AG08395 (cell line): ENCODE results near the gene GJD3.
A peak's percentile ranks its signal among the peaks of the same experiment; 100 is the strongest.
"Not testable (repeated sequence)": the region's sequence is repeated elsewhere in the genome, so short reads cannot be mapped to it uniquely, and the experiment has no call there.

Experiments
- DNase-seq: peaks from one replicate; pipeline ENCODE4 v3.0.0; 2012; ENCODE audit warnings: mixed read lengths, low spot score

GJD3 gene, protein sequence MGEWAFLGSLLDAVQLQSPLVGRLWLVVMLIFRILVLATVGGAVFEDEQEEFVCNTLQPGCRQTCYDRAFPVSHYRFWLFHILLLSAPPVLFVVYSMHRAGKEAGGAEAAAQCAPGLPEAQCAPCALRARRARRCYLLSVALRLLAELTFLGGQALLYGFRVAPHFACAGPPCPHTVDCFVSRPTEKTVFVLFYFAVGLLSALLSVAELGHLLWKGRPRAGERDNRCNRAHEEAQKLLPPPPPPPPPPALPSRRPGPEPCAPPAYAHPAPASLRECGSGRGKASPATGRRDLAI

DNA sequence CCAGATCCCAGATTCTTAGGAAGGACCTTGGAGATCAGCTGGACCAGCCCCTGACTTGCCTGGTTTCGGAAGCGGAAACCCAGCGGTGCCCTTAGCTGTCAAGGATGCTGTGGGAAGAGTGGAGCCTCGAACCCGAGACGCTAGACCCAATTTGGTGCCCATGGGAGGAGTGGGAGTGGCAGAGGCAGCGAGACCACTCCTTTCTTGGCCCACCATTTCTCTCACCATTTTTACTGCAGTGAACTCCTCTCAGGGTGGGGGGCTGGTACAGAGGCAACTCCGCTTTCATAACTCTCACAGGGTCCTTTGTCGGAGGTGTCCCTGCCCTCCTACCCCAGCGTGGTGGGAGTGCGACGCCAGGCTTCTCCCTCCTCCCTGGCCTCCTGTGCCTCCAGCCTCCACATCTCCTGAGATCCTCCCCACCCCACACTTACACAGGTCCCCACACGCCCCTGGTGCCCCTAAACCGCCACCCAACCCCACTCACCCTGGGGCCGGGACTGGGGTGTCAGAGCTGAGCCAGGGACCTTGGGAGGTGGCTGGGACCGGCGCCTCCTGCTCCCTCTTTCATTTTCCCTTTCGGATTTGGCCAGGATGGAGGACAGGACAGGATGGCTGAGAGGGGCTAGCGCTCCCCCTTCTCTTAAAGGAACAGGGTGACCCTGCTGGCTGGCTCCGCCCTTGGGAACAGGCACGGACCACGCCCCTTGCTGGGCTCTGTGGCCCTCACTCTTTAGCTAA, at the start of gene GJD3:
GJD3 (minus strand) TSS at position 617 of the 741 bp plus-strand sequence. CDS start 922 bp downstream, outside the sequence.
- peak; percentile 47 for DNase-seq

DNA sequence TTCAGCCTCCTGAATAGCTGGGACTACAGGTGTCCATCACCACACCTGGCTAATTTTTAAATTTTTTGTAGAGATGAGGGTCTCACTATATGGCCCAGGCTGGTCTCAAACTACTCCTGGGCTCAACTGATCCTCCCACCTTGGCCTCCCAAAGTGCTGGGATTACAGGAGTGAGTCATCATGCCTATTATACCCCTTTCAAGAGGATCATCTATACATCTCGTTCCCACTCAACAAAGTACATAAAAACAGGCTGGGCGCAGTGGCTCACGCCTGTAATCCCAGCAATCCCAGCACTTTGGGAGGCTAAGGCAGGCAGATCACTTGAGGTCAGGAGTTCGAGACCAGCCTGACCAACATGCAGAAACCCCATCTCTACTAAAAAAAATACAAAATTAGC, 49.8 kb upstream of the GJD3 start:
- DNase-seq = not testable (repeated sequence)

DNA sequence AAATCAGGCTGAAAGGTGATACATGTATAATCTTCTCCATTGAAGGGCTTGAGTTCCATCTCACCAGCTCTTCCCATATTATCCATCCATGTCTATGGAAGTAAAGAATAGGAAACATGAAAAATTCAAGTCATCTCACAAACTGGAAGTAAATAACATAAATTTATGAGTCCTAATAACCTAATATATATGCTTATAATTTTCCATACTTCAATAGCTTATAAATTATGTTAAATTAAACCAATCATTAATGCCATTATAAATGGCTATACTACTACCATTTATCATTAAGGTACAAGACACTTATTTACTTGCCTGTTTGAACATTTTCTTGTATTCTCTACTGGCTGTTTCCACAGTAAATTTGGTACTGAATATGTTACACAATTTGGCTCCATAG, 48.3 kb upstream of the GJD3 start:
- DNase-seq = no peak

DNA sequence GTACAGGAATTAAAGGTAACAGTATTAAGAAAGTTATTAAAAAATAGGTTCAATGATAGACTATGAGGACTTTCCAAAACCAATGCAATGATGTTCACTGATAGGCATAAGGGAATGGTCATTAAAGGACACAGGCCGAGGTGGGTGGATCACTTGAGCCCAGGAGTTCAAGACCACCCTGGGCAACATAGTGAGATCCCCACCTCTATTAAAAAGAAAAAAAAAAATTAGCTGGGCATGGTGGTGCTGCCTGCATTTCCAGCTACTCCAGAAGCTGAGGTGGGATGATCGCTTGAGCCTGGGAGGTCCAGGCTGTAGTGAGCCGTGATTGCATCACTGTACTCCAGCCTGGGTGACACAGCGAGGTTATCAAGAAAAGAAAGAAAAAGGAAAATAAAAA, 47.3 kb upstream of the GJD3 start:
- DNase-seq = no peak

DNA sequence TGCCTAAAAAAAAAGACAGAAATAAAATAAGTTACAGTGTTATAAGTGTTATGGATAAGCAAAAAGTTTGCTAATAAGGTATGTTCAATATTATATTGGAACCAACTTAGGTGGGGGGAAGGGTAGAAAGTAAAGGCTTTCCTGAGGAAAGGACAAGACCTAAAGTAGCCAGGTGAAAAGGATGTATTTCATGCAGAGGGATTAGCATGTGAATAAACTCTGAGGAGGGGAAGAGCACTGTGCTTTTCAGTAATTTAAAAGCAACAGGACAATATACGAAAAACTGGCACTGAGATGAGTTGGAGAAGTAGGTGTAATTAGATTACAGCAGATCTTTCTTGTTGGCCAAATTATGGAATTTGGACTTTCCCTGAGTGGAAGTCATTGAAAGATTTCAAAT, 45.5 kb upstream of the GJD3 start:
- no peak for DNase-seq

DNA sequence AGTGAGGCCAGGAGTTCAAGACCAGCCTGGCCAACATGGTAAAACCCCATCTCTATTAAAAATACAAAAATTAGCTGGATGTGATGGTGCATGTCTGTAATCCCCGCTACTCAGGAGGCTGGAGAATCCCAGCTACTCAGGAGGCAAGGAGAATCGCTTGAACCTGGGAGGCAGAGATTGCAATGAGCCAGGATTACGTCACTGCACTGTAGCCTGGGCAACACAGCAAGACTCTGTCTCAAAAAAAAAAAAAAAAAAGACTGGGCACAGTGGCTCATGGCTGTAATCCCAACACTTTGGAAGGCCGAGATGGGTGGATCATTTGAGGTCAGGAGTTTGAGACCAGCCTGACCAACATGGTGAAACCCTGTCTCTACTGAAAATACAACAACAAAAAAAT, 45.0 kb upstream of the GJD3 start:
- not testable (repeated sequence) for DNase-seq

DNA sequence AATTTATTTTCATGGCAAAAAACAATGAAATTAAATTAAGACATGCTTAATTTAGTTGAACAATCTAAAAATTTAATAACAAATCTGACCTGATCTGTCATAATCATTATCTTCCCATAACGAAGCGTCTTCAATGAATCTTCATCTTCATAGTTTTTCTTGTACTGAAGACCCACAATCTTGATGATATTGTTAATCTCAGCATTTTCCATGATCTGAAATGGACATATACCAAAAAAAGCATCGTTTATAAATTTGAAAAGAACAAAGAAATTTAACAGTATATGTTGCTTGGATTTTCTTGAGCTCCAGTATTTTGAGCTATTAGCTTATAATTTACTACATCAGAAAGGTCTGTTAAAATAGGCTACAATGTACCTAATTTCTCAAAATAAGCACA, 42.9 kb upstream of the GJD3 start:
- no peak for DNase-seq

DNA sequence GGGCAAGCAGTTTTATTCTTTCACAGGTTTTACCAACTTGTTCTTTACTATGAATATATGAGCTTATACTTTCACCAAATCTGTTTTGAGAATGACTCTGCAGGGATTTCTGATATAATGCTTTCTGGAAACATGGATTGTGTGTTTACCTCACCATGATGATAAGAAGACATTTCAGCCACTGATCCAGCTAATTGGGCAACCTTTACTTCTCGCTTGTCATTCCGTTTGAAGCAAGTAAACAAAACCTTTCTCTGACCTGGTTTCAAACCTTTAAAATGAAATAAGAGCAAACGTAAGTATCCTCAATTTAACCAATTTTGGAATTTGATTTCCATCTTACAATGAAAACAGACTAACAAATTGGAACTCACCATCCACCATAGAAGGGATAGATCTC, 39.5 kb upstream of the GJD3 start:
- no peak for DNase-seq

DNA sequence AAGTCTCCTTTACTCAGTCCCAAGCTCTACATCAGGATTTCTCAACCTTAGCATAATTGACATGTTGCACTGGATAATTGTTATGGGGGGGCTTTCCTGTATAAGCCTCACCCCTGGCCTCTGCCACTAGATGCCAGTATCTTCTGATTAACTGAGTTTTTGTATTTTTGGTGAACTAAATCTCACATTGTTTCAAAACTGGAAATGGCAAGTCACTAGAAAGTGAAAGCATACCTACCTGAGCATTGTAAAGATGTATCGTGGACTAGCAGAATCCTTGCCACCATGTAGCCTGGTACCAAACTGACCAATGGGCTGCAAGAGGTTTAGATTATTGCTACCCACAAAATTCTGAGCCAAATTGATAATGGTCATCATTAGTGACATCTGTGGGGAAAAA, 38.1 kb upstream of the GJD3 start:
- DNase-seq = no peak

DNA sequence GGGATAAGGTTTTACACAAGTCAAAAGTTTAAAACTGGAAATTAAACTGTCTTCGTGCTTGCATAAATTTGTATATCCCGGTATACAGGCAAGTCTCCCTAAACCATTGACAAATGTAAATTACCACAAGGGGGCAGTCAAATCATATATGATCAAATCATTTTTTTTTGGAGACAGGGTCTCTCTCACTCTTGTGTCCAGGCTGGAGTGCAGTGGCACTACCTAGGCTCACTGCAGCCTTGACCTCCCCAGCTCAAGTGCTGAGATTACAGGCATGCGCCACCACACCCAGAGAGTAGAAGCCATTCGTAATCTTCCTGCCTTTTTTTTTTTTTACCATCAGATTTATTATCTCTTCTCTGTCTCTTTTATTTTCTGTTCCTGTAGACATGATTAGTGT, 34.6 kb upstream of the GJD3 start:
- DNase-seq = peak; percentile 65

DNA sequence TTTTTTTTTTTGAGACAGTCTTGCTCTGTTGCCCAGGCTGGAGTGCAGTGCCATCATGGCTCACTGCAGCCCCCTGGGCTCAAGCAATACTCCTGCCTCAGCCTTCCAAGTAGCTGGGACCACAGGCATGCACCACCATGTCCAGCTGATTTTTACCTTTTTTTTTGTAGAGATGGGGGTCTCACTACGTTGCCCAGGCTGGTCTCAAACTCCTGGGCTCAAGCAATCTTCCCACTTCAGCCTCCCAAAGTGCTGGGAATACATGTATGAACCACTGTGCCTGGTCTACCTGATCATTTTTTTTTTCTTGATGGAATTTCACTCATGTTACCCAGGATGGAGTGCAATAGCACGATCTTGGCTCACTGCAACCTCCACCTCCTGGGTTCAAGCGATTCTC, 22.0 kb upstream of the GJD3 start:
- not testable (repeated sequence) for DNase-seq

DNA sequence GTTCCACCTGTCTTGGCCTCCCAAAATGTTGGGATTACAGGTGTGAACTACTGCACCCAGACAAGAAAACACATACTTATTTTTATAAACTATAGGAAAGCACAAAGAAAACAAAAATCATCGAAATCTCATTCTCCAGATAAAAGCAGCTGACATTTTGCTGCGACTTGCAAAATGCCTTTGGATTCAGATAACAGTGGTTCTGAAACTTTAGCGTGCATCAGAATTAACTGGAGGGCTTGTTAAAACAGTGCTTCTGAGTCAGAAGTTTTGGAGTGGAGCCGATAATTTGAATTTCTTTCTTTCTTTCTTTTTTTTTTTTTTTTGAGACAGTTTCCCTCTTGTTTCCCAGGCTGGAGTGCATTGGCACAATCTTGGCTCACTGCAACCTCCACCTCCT, 17.7 kb upstream of the GJD3 start:
- DNase-seq = no peak

DNA sequence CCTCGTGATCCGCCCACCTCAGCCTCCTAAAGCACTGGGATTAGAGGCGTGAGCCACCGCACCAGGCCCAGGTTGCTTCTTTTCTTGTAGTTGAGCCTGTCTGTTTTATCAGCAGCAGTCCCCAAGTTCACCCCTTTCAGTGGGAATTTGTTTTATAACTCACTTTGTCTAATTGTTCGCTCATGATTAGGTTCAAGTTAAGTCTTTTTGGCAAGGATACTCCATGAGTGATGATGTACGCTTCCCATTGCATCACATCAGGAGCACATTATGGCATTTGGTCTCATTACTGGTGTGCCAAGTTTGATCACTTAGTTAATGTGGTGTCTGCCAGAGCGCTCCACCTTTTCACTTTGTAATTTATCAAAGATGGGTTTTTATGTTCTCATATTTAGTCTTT, 14.4 kb upstream of the GJD3 start:
- DNase-seq = no peak

DNA sequence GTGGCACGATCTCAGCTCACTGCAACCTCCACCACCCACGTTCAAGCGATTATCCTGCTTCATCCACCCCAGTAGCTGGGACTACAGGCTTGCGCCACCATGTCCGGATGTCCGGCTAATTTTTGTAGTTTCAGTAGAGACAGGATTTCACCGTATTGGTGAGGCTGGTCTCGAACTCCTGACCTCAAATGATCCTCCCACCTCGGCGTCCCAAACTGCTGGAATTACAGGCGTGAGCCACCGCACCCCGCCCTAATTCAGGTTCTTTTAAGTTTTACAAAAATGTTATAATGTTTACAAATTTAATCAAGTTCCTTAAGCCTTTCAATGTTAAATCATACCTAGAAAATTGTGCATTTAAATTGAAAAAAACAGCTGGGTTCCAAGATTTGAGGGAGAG, 13.3 kb upstream of the GJD3 start:
- DNase-seq = no peak

DNA sequence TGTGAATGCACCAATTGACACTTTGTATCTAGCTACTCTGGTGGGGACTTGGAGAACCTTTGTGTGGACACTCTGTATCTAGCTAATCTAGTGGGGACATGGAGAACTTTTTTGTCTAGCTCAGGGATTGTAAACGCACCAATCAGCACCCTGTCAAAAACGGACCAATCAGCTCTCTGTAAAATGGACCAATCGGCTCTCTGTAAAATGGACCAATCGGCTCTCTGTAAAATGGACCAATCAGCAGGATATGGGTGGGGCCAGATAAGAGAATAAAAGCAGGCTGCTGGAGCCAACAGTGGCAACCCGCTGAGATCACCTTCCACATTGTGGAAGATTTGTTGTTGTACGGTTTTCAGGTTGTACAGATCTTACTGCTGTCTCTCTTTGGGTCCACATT, 12.0 kb upstream of the GJD3 start:
- DNase-seq = not testable (repeated sequence)

DNA sequence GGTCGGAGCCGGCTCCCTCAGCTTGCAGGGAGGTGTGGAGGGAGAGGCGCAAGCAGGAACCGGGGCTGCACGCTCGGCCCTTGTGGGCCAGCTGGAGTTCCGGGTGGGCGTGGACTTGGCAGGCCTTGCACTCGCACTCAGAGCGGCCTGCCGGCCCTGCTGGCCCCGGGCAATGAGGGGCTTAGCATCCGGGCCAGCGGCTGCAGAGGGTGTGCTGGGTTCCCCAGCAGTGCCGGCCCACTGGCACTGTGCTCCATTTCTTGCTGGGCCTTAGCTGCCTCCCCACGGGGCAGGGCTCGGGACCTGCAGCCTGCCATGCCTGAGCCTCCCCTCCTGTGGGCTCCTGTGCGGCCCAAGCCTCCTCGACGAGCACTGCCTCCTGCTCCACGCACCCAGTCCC, 11.2 kb upstream of the GJD3 start:
- DNase-seq = not testable (repeated sequence)

DNA sequence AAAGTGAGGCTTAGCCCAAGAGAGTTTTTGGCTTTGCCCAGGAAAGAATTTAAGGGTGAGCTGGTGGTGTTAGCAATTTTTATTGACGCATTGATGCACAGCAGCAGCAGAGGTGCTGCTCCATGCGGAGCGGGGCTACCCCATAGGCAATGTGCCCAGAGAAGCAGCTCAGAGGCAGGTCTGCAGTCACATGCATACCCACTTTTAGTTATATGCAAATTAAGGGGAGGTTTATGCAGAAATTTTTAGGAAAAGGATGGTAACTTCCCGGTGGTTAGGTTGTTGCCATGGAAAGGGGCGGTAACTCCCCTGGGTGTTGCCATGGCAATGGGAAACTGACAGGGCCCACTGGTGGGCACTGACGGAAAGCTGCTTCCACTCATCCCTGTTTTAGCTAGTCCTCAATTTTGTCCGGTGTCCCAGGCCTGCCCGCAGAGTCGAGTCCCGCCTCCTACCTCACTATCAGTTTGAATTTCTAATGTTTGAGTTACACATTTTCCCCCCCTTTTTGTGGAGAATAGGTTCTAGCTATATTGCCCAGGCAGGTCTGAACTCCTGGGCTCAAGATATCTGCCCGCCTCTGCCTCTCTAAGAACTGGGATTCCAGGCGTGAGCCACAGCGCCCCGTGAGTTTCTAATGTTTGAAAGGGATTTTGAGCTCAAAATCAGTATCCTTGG, 10.4 kb upstream of the GJD3 start:
- DNase-seq = no peak

DNA sequence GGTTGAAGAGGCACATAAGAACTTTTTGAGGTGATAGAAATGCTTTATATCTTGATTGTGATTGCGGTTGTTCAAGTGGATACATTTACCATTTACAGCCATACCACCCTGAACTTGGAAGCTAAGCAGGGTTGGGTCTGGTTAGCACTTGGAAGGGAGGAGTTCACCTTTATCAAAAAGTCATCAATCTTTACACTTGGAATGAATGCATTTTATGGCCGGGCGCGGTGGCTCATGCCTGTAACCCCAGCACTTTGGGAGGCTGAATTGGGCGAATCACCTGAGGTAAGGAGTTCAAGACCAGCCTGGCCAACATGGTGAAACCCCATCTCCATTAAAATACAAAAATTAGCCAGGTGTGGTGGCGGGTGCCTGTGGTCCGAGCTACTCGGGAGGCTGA, 9.5 kb upstream of the GJD3 start:
- no peak for DNase-seq

DNA sequence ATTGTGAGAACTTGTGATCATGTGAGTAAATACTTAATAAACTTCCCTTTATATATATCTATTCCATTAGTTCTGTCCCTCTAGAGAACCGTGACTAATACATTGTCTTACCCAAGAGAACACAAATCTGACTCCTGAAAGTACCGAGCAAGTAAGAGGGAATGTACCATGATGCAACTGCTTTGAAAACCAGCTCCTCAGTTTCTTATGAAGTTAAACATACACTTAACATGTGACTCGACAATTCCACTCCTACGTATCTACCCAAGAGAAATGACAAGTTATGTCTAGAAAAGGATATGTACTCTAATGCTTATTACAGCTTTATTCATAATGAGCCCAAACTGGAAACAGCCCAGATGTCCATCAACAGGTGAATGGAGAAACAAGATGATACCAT, 8.8 kb upstream of the GJD3 start:
- peak; percentile 46 for DNase-seq

DNA sequence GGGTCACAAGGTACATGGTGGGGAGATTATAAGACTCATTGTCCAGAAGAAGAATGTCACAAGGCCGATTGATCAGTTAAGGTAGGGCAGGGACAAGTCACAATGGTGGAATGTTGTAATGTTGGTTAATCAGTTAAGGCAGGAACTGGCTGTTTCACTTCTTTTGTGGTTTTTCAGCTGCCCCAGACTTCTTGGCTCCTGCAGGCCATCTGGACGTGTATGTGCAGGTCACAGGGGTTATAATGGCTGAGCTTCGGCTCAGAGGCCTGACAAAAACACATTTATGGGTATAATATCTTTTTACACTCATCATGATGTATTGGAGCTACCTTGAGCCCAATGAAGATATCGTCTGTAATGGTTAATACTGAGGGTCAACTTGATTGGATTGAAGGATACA, 8.1 kb upstream of the GJD3 start:
- DNase-seq = not testable (repeated sequence)

DNA sequence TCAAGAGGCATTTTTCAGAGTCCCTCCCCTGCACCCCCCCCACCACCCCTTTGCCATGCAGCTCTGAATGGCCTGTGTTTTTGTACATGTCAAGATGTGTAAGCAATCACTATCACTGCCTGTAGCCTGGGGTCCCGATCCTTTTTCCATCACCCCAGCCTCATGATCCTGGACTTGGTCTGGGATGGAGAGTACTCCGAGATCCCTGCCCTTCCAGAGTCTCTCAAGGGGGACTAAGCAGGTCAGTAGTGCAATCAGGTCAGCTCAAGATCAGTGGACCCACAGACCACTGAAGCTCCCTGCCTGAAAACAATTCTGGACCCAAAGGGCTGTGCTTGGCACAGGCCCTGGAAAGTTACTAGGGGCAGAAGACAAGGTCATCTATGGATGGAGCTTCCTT, 7.5 kb upstream of the GJD3 start:
- no peak for DNase-seq

DNA sequence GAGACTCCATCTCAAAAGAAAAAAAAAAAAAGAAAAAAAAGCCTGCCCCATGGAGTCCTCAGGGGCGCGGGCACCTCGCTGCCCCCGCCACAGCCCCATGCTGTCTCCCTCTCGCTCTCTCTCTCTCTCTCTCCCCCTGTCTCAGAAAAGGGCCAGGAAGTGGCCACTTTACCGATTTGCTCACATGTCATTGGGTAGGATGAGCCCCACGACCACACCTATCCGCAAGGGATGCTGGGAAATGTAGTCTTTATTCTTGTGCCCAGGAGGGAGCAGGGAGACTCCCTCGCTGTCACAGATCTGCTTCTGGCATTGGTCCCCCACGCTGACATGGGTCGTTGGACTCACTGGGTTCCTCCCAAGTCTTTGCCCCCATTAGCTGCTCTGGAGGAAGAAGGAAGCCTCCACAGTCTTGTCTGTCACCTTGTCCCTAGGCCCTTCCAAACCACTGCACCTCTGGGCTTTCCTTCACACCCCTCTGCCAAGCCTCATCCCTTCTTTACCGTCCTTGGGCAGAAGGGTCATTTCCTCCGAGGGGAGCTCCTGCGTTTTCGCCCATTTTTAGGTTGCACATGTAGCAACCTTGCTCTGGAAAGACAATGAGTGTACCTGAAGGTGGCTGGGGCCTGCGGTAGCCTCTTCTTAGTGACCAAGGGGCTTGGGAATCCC, 6.9 kb upstream of the GJD3 start:
- DNase-seq = no peak

DNA sequence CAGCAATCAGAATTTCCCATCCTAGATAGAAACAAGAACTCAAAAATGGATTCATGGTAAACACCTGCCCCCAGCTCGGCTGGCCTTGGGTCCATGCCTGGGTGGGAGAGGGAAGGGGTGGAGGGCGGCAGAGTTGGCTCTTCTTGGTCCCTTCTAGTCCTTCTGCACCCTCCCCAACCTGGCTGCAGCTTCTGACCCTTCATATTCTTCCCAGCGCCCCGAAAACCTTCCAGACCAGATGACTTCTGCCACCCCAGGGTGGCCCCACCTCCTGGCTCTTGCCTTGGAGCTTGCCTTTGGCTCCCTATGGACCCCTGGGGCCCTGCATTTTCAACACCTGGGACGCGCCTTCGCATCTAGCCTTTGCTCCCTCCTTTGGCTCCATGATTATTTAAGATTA, 5.4 kb upstream of the GJD3 start:
- DNase-seq = no peak
